Peyer's patch (tissue), 4 donors: ENCODE results near the gene PPFIA4.
"Not testable (repeated sequence)": the region's sequence is repeated elsewhere in the genome, so short reads cannot be mapped to it uniquely, and the experiment has no call there.

ENCODE experiments used
- CTCF ChIP-seq, 6 experiments: fragments of 450-650 bp in 4 of 6; fragments of 200-600 bp in 2 of 6; sonication (generic) in 1 of 6; IDR thresholded peaks; one replicate each; pipeline ENCODE4 v1.5.1; 2017 to 2019; ENCODE audit warnings: antibody characterized with exemption in 6 of 6, mild to moderate bottlenecking in 3 of 6, moderate library complexity in 1 of 6
- POLR2A ChIP-seq, 2 donors: fragments of 450-650 bp; IDR thresholded peaks; one replicate each; pipeline ENCODE4 v1.5.1; 2017; ENCODE audit warnings: antibody characterized with exemption in 2 of 2, mild to moderate bottlenecking in 2 of 2, moderate library complexity in 2 of 2

- not testable (repeated sequence) for TF ChIP-seq CTCF, POLR2A (IDR thresholded peaks at IDR 0.05)
Measured at GRCh38 chr1:203005395-203006142, 20.7 kb upstream of the PPFIA4 start.
